Ectodermal cell (in vitro differentiated cells): Measurements from ENCODE around the gene SLC22A13.
"Not testable (repeated sequence)": the region's sequence is repeated elsewhere in the genome, so short reads cannot be mapped to it uniquely, and the experiment has no call there.

Experiments
- H3K27ac ChIP-seq: 2 replicates; pipeline ENCODE4 v1.7.0; 2013; ENCODE audit warnings: mild to moderate bottlenecking, low read depth, low read length; ENCODE audit not compliant: insufficient read depth, poor library complexity, severe bottlenecking
- H3K27me3 ChIP-seq: 2 replicates; pipeline ENCODE4 v1.7.0; 2013; ENCODE audit warnings: mild to moderate bottlenecking, low read length; ENCODE audit not compliant: insufficient read depth, control insufficient read depth, poor library complexity, severe bottlenecking
- H3K36me3 ChIP-seq: one replicate; pipeline ENCODE4 v1.7.0; 2013; ENCODE audit warnings: low read length; ENCODE audit not compliant: control insufficient read depth, insufficient read depth
- H3K4me1 ChIP-seq: one replicate; pipeline ENCODE4 v1.7.0; 2013; ENCODE audit warnings: low read length; ENCODE audit not compliant: control insufficient read depth, insufficient read depth
- H3K4me3 ChIP-seq: 2 replicates; pipeline ENCODE4 v1.7.0; 2013; ENCODE audit warnings: low read depth, low read length, control low read depth; ENCODE audit not compliant: insufficient read depth
- H3K9me3 ChIP-seq: 2 replicates; pipeline ENCODE4 v1.7.0; 2013; ENCODE audit warnings: mild to moderate bottlenecking, low read length, moderate library complexity; ENCODE audit not compliant: control insufficient read depth
- WGBS, 2 experiments: methylation state at CpG; one replicate each; pipeline ENCODE4 v1.1.7; 2013; ENCODE audit warnings: missing lambda C conversion rate in 2 of 2; 5-methylcytosine and 5-hydroxymethylcytosine counted together

The SLC22A13 gene

GRCh38 chr3:38314112-38314763 is 48.6 kb downstream of the SLC22A13 start:
- Histone ChIP-seq H3K27ac (no peak overlapping the region), H3K4me3 (no peak overlapping the region)
- 27% methylated on average over 4 of the region's 4 CpGs for WGBS, 2 experiments

GRCh38 chr3:38314764-38315487 is 49.3 kb downstream of the SLC22A13 start:
- Histone ChIP-seq H3K9me3 (no peaks in the 10 kb centered on the region), H3K4me3 (no peak overlapping the region), H3K36me3 (no peaks in the 10 kb centered on the region), H3K27ac (no peak overlapping the region), H3K27me3 (no peaks in the 10 kb centered on the region), H3K4me1 (peaks cover 4% of the 10 kb centered on the region)
- WGBS, 2 experiments = 80% methylated on average over 5 of the region's 5 CpGs

More at GRCh38 chr3:38314112-38314763, 48.6 kb downstream of the SLC22A13 start:
- Histone ChIP-seq H3K27me3 (no peaks in the 10 kb centered on the region), H3K4me1 (peaks cover 4% of the 10 kb centered on the region), H3K9me3 (no peaks in the 10 kb centered on the region), H3K36me3 (no peaks in the 10 kb centered on the region)

- Histone ChIP-seq H3K27me3 (no peaks in the 10 kb centered on the region), H3K36me3 (no peaks in the 10 kb centered on the region), H3K27ac (no peak overlapping the region), H3K4me3 (no peak overlapping the region), H3K9me3 (no peaks in the 10 kb centered on the region), H3K4me1 (peaks cover 4% of the 10 kb centered on the region)
- WGBS, 2 experiments = 84 to 87% methylated on average over 10 of the region's 10 CpGs
These were observed 50.0 kb downstream of the SLC22A13 start for GRCh38 chr3:38315488-38316230.

- Histone ChIP-seq H3K27me3 (no peaks in the 10 kb centered on the region), H3K27ac (no peak overlapping the region), H3K36me3 (no peaks in the 10 kb centered on the region), H3K4me1 (peaks cover 4% of the 10 kb centered on the region), H3K9me3 (no peaks in the 10 kb centered on the region), H3K4me3 (no peak overlapping the region)
- WGBS, 2 experiments = 90 to 91% methylated on average over 22 of the region's 22 CpGs
These were observed 51.0 kb downstream of the SLC22A13 start for GRCh38 chr3:38316356-38317191.

GRCh38 chr3:38317192-38317759 is 51.7 kb downstream of the SLC22A13 start:
- Histone ChIP-seq H3K27ac (no peak overlapping the region), H3K9me3 (no peaks in the 10 kb centered on the region), H3K27me3 (no peaks in the 10 kb centered on the region), H3K36me3 (no peaks in the 10 kb centered on the region), H3K4me3 (no peak overlapping the region), H3K4me1 (peaks cover 4% of the 10 kb centered on the region)
- 94 to 95% methylated on average over 7 of the region's 7 CpGs for WGBS, 2 experiments

GRCh38 chr3:38318766-38319671 is 53.4 kb downstream of the SLC22A13 start:
- no peaks in the 10 kb centered on the region for H3K9me3 ChIP-seq
- 92 to 93% methylated on average over 8 of the region's 8 CpGs for WGBS, 2 experiments
- peaks cover 4% of the 10 kb centered on the region for H3K4me1 ChIP-seq
- no peaks in the 10 kb centered on the region for H3K27me3 ChIP-seq
- no peaks in the 10 kb centered on the region for H3K36me3 ChIP-seq
- no peak overlapping the region for H3K4me3 ChIP-seq
- H3K27ac ChIP-seq = no peak overlapping the region

GRCh38 chr3:38320638-38321037 is 55.0 kb downstream of the SLC22A13 start:
- 95 to 97% methylated on average over 3 to 4 of the region's 4 CpGs for WGBS, 2 experiments
- H3K9me3 ChIP-seq, H3K36me3 ChIP-seq, H3K27ac ChIP-seq, H3K4me3 ChIP-seq, H3K27me3 ChIP-seq, H3K4me1 ChIP-seq: not testable (repeated sequence)

- no peak overlapping the region for H3K4me3 ChIP-seq
- no peaks in the 10 kb centered on the region for H3K27me3 ChIP-seq
- no peaks in the 10 kb centered on the region for H3K4me1 ChIP-seq
- no peak overlapping the region for H3K27ac ChIP-seq
- H3K9me3 ChIP-seq = no peaks in the 10 kb centered on the region
- 95 to 100% methylated on average over 1 of the region's 1 CpG for WGBS, 2 experiments
- no peaks in the 10 kb centered on the region for H3K36me3 ChIP-seq
These were observed 57.4 kb downstream of the SLC22A13 start for GRCh38 chr3:38323060-38323459.

- H3K9me3 ChIP-seq = no peaks in the 10 kb centered on the region
- H3K4me1 ChIP-seq = no peaks in the 10 kb centered on the region
- no peak overlapping the region for H3K27ac ChIP-seq
- no peaks in the 10 kb centered on the region for H3K36me3 ChIP-seq
- no peaks in the 10 kb centered on the region for H3K27me3 ChIP-seq
- no peak overlapping the region for H3K4me3 ChIP-seq
- 83 to 88% methylated on average over 2 of the region's 2 CpGs for WGBS, 2 experiments
These were observed 59.6 kb downstream of the SLC22A13 start for GRCh38 chr3:38325256-38325655.
